H9 (cell line): Measurements from ENCODE around the gene DHX30. TPM values are rescaled to one million over a fixed set of nuclear protein-coding genes. Genes with fewer than 3 reads are reported as not detected.

Experiments
- DNase-seq: peaks from one replicate; pipeline ENCODE4 v3.0.0-alpha.2; 2017
- H2AFZ ChIP-seq: one replicate; pipeline ENCODE4 v1.6.1; 2013; ENCODE audit warnings: mild to moderate bottlenecking, low read length, control low read depth, moderate library complexity
- H2AK5ac ChIP-seq: 2 replicates; pipeline ENCODE4 v1.6.1; 2013; ENCODE audit warnings: low read length, control low read depth, mixed read lengths; ENCODE audit not compliant: insufficient read length
- H2BK120ac ChIP-seq: one replicate; pipeline ENCODE4 v1.6.1; 2013; ENCODE audit warnings: low read depth, mild to moderate bottlenecking, low read length, control low read depth, inconsistent platforms; ENCODE audit not compliant: poor library complexity, severe bottlenecking
- H2BK12ac ChIP-seq: 2 replicates; pipeline ENCODE4 v1.6.1; 2013; ENCODE audit warnings: low read length, control low read depth, mixed read lengths, low read depth; ENCODE audit not compliant: insufficient read length
- H2BK15ac ChIP-seq: 2 replicates; pipeline ENCODE4 v1.6.1; 2013; ENCODE audit warnings: low read depth, low read length, control low read depth
- H2BK20ac ChIP-seq: one replicate; pipeline ENCODE4 v1.6.1; 2013; ENCODE audit warnings: low read depth, mild to moderate bottlenecking, low read length, control low read depth, inconsistent platforms; ENCODE audit not compliant: poor library complexity, severe bottlenecking
- H2BK5ac ChIP-seq: 2 replicates; pipeline ENCODE4 v1.6.1; 2013; ENCODE audit warnings: low read length, control low read depth, mixed read lengths; ENCODE audit not compliant: insufficient read length
- H3K14ac ChIP-seq: 2 replicates; pipeline ENCODE4 v1.6.1; 2013; ENCODE audit warnings: low read length, control low read depth; ENCODE audit not compliant: insufficient read depth
- H3K18ac ChIP-seq: 2 replicates; pipeline ENCODE4 v1.6.1; 2013; ENCODE audit warnings: low read depth, mild to moderate bottlenecking, mixed read lengths, low read length, control low read depth; ENCODE audit not compliant: insufficient read length
- H3K23ac ChIP-seq: 2 replicates; pipeline ENCODE4 v1.6.1; 2013; ENCODE audit warnings: low read length, control low read depth, mixed read lengths, low read depth; ENCODE audit not compliant: insufficient read length
- H3K23me2 ChIP-seq: 2 replicates; pipeline ENCODE4 v1.6.1; 2013; ENCODE audit warnings: low read depth, mild to moderate bottlenecking, mixed read lengths, low read length, control low read depth; ENCODE audit not compliant: insufficient read length, poor library complexity, severe bottlenecking
- H3K27ac ChIP-seq: 2 replicates; pipeline ENCODE4 v1.5.1; 2013; ENCODE audit warnings: low read length, control low read depth, mixed read lengths, low read depth; ENCODE audit not compliant: insufficient read length
- H3K27me3 ChIP-seq: 2 replicates; pipeline ENCODE4 v1.6.1; 2013; ENCODE audit warnings: low read length, control low read depth, inconsistent platforms; ENCODE audit not compliant: insufficient read depth
- H3K4ac ChIP-seq: 2 replicates; pipeline ENCODE4 v1.6.1; 2013; ENCODE audit warnings: low read depth, mild to moderate bottlenecking, control low read depth, inconsistent platforms, low read length, moderate library complexity
- H3K4me1 ChIP-seq: 2 replicates; pipeline ENCODE4 v1.6.1; 2013; ENCODE audit warnings: low read length, control low read depth, inconsistent platforms; ENCODE audit not compliant: insufficient read depth
- H3K4me2 ChIP-seq: 2 replicates; pipeline ENCODE4 v1.6.1; 2013; ENCODE audit warnings: low read length, control low read depth, mixed read lengths; ENCODE audit not compliant: insufficient read length, insufficient read depth
- H3K56ac ChIP-seq: 2 replicates; pipeline ENCODE4 v1.6.1; 2013; ENCODE audit warnings: low read depth, mild to moderate bottlenecking, mixed read lengths, low read length, control low read depth; ENCODE audit not compliant: insufficient read length
- H3K79me1 ChIP-seq: 2 replicates; pipeline ENCODE4 v1.6.1; 2013; ENCODE audit warnings: low read depth, mild to moderate bottlenecking, moderate library complexity, low read length, control low read depth, inconsistent platforms; ENCODE audit not compliant: insufficient read depth, poor library complexity, severe bottlenecking
- H3K79me2 ChIP-seq: 2 replicates; pipeline ENCODE4 v1.6.1; 2013; ENCODE audit warnings: low read length, control low read depth, inconsistent platforms; ENCODE audit not compliant: insufficient read depth
- H3K9ac ChIP-seq: 2 replicates; pipeline ENCODE4 v1.6.1; 2013; ENCODE audit warnings: low read length, control low read depth, mixed read lengths; ENCODE audit not compliant: insufficient read length; ENCODE audit errors: extremely low read depth
- H3K9me3 ChIP-seq: one replicate; pipeline ENCODE4 v1.6.1; 2013; ENCODE audit warnings: low read depth, low read length, inconsistent platforms; ENCODE audit not compliant: control insufficient read depth
- H3T11ph ChIP-seq: one replicate; pipeline ENCODE4 v1.6.1; 2013; ENCODE audit warnings: mild to moderate bottlenecking, low read length, control low read depth, inconsistent platforms
- H4K20me1 ChIP-seq: one replicate; pipeline ENCODE4 v1.6.1; 2013; ENCODE audit not compliant: control insufficient read depth, insufficient read length, insufficient read depth
- H4K5ac ChIP-seq: 2 replicates; pipeline ENCODE4 v1.6.1; 2013; ENCODE audit warnings: low read depth, mild to moderate bottlenecking, mixed read lengths, low read length, control low read depth; ENCODE audit not compliant: insufficient read length
- H4K8ac ChIP-seq: replicated peaks from 2 replicates; pipeline ENCODE4 v1.6.1; 2013; ENCODE audit warnings: low read length, control low read depth, mixed read lengths, low read depth; ENCODE audit not compliant: insufficient read length
- H4K91ac ChIP-seq: 2 replicates; pipeline ENCODE4 v1.6.1; 2013; ENCODE audit warnings: low read depth, mild to moderate bottlenecking, moderate library complexity, mixed read lengths, low read length, control low read depth; ENCODE audit not compliant: insufficient read length
- H3K27ac Mint-ChIP-seq, 3 experiments: 2 replicates in 2 of 3; 3 replicates in 1 of 3; pipeline ENCODE4 v1.8.0; 2020 to 2021; ENCODE audit warnings: mixed read lengths in 3 of 3, mild to moderate bottlenecking in 1 of 3, moderate library complexity in 1 of 3
- H3K27me3 Mint-ChIP-seq: 2 replicates; pipeline ENCODE4 v1.8.0; 2021; ENCODE audit warnings: low read depth, mild to moderate bottlenecking, moderate library complexity, mixed read lengths
- H3K36me3 Mint-ChIP-seq, 3 experiments: 2 replicates in 2 of 3; 3 replicates in 1 of 3; pipeline ENCODE4 v1.8.0; 2020 to 2021; ENCODE audit warnings: low read depth in 3 of 3, mixed read lengths in 3 of 3; ENCODE audit not compliant: insufficient read depth in 1 of 3
- H3K4me1 Mint-ChIP-seq, 2 experiments: 2 replicates each; pipeline ENCODE4 v1.8.0; 2020; ENCODE audit warnings: mixed read lengths in 2 of 2
- H3K4me3 Mint-ChIP-seq, 2 experiments: 2 replicates in 1 of 2; 3 replicates in 1 of 2; pipeline ENCODE4 v1.8.0; 2020 to 2021; ENCODE audit warnings: mild to moderate bottlenecking in 2 of 2, mixed read lengths in 2 of 2, moderate library complexity in 1 of 2
- H3K9me3 Mint-ChIP-seq, 2 experiments: 2 replicates in 1 of 2; 3 replicates in 1 of 2; pipeline ENCODE4 v1.8.0; 2020; ENCODE audit warnings: mild to moderate bottlenecking in 2 of 2, mixed read lengths in 2 of 2, moderate library complexity in 1 of 2
- WGBS: extraction: QIAGEN DNeasy Blood & Tissue Kit; methylation state at CpG from one replicate; pipeline ENCODE4 v1.1.7; 2013; ENCODE audit warnings: missing lambda C conversion rate, low lambda C conversion rate, mixed read lengths; ENCODE audit not compliant: insufficient read length; ENCODE audit errors: extremely low coverage; 5-methylcytosine and 5-hydroxymethylcytosine counted together
- total RNA-seq: library from RNA; stranded (reverse); gene quantifications from 2 replicates; pipeline ENCODE4 v1.2.1, GENCODE V29; 2021
- TF ChIP-seq, protein P1 (sequence below): fragments of 200-600 bp; sonication (generic); conservative IDR thresholded peaks from 3 replicates; pipeline ENCODE4 v1.8.0; 2021; ENCODE audit warnings: antibody characterized with exemption, mild to moderate bottlenecking

DHX30 gene
- total RNA-seq, 1 experiment from 2014 or later, result 107 TPM

- H3K27ac Mint-ChIP-seq, result peak overlapping the region in 1 of 3 experiments; percentile 72; a peak in 3 of 7 replicates
- no CpG with 5 or more reads among the region's 11 CpGs for WGBS
Observed at GRCh38 chr3:47854267-47854666, 51.3 kb downstream of the DHX30 start.

More at GRCh38 chr3:47854267-47854666, 51.3 kb downstream of the DHX30 start:
- no peak overlapping the region for H3K9ac ChIP-seq
- no peak overlapping the region for H2BK120ac ChIP-seq
- H4K20me1 ChIP-seq, result peaks cover 2% of the 10 kb centered on the region
- H3T11ph ChIP-seq, result no peak overlapping the region
- H4K8ac ChIP-seq, result no peak overlapping the region
- no peak overlapping the region for H2BK20ac ChIP-seq
- no peaks in the 10 kb centered on the region for H3K23me2 ChIP-seq
- no peak overlapping the region for H3K4me2 ChIP-seq
- no peaks in the 10 kb centered on the region for H3K27me3 ChIP-seq
- no peak overlapping the region for H4K5ac ChIP-seq
- no peak overlapping the region for H2BK15ac ChIP-seq
- no peak overlapping the region for H3K56ac ChIP-seq
- no peak overlapping the region for H2AFZ ChIP-seq
- H4K91ac ChIP-seq, result no peak overlapping the region
- Mint-ChIP-seq H3K9me3 (no peaks in the 10 kb centered on the region), H3K27me3 (no peaks in the 10 kb centered on the region), H3K4me1 (0 out of 4 replicates have a peak, but pooled peaks cover 0 to 3% of the 10 kb centered on the region in 2 experiments), H3K4me3 (no peak overlapping the region), H3K36me3 (peaks cover 38 to 78% (median 70%) of the 10 kb centered on the region in 3 experiments)
- TF ChIP-seq, protein P1, sequence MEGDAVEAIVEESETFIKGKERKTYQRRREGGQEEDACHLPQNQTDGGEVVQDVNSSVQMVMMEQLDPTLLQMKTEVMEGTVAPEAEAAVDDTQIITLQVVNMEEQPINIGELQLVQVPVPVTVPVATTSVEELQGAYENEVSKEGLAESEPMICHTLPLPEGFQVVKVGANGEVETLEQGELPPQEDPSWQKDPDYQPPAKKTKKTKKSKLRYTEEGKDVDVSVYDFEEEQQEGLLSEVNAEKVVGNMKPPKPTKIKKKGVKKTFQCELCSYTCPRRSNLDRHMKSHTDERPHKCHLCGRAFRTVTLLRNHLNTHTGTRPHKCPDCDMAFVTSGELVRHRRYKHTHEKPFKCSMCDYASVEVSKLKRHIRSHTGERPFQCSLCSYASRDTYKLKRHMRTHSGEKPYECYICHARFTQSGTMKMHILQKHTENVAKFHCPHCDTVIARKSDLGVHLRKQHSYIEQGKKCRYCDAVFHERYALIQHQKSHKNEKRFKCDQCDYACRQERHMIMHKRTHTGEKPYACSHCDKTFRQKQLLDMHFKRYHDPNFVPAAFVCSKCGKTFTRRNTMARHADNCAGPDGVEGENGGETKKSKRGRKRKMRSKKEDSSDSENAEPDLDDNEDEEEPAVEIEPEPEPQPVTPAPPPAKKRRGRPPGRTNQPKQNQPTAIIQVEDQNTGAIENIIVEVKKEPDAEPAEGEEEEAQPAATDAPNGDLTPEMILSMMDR, result no peak
- H3K23ac ChIP-seq, result no peak overlapping the region
- no peak overlapping the region; the same call in 1 of the 2 replicates for H3K14ac ChIP-seq
- H2BK12ac ChIP-seq, result no peak overlapping the region
- H3K18ac ChIP-seq, result no peak overlapping the region
- no peaks in the 10 kb centered on the region for H3K79me1 ChIP-seq
- H3K4me1 ChIP-seq, result no peaks in the 10 kb centered on the region
- H3K27ac ChIP-seq, result no peak overlapping the region
- H3K79me2 ChIP-seq, result no peaks in the 10 kb centered on the region
- DNase-seq, result no peak
- H3K4ac ChIP-seq, result no peak overlapping the region
- no peak overlapping the region for H2AK5ac ChIP-seq
- H2BK5ac ChIP-seq, result no peak overlapping the region
- H3K9me3 ChIP-seq, result no peaks in the 10 kb centered on the region
